ENCODE results near the gene HOXB2. TPM values are rescaled to one million over a fixed set of nuclear protein-coding genes. Genes with fewer than 3 reads are reported as not detected.

The HOXB2 gene
- total RNA-seq, 1 experiment from 2014 or later, result 34.5 TPM

DNA sequence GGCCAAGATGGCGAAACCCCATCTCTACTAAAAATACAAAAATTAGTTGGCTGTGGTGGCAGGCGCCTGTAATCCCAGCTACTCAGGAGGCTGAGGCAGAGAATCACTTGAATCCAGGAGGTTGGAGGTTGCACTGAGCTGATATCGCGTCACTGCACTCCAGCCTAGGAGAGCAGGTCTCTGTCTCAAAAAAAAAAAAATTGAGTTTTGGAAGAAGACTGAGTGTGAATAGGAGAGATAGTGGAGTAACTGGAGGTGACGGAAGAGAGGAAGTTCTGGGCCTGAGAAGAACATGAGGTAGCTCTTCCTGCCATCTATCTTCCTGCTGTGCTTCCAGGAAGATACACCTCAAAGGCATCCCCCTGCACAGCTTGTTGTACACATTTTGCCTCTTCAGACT lies 25.5 kb downstream of the HOXB2 start:
- H3K9me3 ChIP-seq (ENCODE audit: low read depth, low read length, poor library complexity, severe bottlenecking), result no peaks in the 10 kb centered on the region
- no peaks in the 10 kb centered on the region for H3K4me1 ChIP-seq (ENCODE audit: insufficient read depth, low read length, poor library complexity, severe bottlenecking)
- no peaks in the 10 kb centered on the region for H3K36me3 ChIP-seq (ENCODE audit: insufficient read depth, low read length, poor library complexity, severe bottlenecking)
- CTCF ChIA-PET, result interaction anchor here (0.6 to 0.7 kb wide), 3 partner anchors 14 to 167 kb away, joined by 3 to 4 read pairs (median 3); no protein-coding TSS in a partner anchor
- peaks cover 27% of the 10 kb centered on the region for H3K27me3 ChIP-seq (replicated peaks; ENCODE audit: insufficient read depth, low read depth, low read length, poor library complexity)
- no TSS peak for BruUV-seq (replicated peaks)
- TF ChIP-seq, protein P1, sequence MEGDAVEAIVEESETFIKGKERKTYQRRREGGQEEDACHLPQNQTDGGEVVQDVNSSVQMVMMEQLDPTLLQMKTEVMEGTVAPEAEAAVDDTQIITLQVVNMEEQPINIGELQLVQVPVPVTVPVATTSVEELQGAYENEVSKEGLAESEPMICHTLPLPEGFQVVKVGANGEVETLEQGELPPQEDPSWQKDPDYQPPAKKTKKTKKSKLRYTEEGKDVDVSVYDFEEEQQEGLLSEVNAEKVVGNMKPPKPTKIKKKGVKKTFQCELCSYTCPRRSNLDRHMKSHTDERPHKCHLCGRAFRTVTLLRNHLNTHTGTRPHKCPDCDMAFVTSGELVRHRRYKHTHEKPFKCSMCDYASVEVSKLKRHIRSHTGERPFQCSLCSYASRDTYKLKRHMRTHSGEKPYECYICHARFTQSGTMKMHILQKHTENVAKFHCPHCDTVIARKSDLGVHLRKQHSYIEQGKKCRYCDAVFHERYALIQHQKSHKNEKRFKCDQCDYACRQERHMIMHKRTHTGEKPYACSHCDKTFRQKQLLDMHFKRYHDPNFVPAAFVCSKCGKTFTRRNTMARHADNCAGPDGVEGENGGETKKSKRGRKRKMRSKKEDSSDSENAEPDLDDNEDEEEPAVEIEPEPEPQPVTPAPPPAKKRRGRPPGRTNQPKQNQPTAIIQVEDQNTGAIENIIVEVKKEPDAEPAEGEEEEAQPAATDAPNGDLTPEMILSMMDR (conservative IDR thresholded peaks at IDR 0.05; ENCODE audit: low read depth, low read length), result no peak
- no peak for TF ChIP-seq EZH2 (IDR thresholded peaks at IDR 0.05; ENCODE audit: borderline replicate concordance, low read depth, low read length, poor library complexity, severe bottlenecking)
- POLR2A ChIA-PET (ENCODE audit: low non-redundant PET), result no interaction called here
- DNase-seq (ENCODE audit: low spot score), result no peak
- H3K4me3 ChIP-seq (ENCODE audit: low read depth, low read length, poor library complexity, severe bottlenecking), result no peak overlapping the region
- no peak overlapping the region for H3K27ac ChIP-seq (ENCODE audit: low read depth, low read length, poor library complexity, severe bottlenecking)
- intact Hi-C loops (cut with micrococcal nuclease; ENCODE audit: unreplicated experiment), result no loop called here

DNA sequence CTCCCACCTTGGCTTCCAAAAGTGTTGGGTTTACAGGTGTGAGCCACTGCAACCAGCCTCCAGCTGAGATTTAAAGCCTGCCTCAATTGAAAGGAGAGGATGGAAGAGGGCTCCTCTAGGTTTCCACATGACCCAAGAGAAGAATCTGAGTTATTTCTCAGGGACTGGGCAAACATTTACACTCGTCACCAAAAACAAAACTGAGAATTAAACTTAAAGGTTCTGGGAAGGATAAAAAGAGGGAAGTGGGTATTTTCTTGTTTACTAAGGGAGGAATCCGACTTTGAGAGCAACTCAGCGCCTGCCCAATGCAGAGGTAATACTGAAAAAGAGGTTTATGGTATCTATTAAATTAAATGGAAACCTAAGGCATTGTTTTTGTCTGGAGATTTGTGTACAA lies 27.4 kb downstream of the HOXB2 start:
- no peak for TF ChIP-seq EZH2 (IDR thresholded peaks at IDR 0.05; ENCODE audit: borderline replicate concordance, low read depth, low read length, poor library complexity, severe bottlenecking)
- TF ChIP-seq, protein P1 (conservative IDR thresholded peaks at IDR 0.05; ENCODE audit: low read depth, low read length), result no peak
- DNase-seq (ENCODE audit: low spot score), result no peak
- BruUV-seq (replicated peaks), result no TSS peak
- POLR2A ChIA-PET (ENCODE audit: low non-redundant PET), result no interaction called here
- no peaks in the 10 kb centered on the region for H3K9me3 ChIP-seq (ENCODE audit: low read depth, low read length, poor library complexity, severe bottlenecking)
- H3K27me3 ChIP-seq (replicated peaks; ENCODE audit: insufficient read depth, low read depth, low read length, poor library complexity), result peaks cover 28% of the 10 kb centered on the region
- H3K4me1 ChIP-seq (ENCODE audit: insufficient read depth, low read length, poor library complexity, severe bottlenecking), result no peaks in the 10 kb centered on the region
- CTCF ChIA-PET, result no interaction called here
- no peak overlapping the region for H3K27ac ChIP-seq (ENCODE audit: low read depth, low read length, poor library complexity, severe bottlenecking)
- no peak overlapping the region for H3K4me3 ChIP-seq (ENCODE audit: low read depth, low read length, poor library complexity, severe bottlenecking)
- intact Hi-C loops (cut with micrococcal nuclease; ENCODE audit: unreplicated experiment), result no loop called here
- no peaks in the 10 kb centered on the region for H3K36me3 ChIP-seq (ENCODE audit: insufficient read depth, low read length, poor library complexity, severe bottlenecking)

DNA sequence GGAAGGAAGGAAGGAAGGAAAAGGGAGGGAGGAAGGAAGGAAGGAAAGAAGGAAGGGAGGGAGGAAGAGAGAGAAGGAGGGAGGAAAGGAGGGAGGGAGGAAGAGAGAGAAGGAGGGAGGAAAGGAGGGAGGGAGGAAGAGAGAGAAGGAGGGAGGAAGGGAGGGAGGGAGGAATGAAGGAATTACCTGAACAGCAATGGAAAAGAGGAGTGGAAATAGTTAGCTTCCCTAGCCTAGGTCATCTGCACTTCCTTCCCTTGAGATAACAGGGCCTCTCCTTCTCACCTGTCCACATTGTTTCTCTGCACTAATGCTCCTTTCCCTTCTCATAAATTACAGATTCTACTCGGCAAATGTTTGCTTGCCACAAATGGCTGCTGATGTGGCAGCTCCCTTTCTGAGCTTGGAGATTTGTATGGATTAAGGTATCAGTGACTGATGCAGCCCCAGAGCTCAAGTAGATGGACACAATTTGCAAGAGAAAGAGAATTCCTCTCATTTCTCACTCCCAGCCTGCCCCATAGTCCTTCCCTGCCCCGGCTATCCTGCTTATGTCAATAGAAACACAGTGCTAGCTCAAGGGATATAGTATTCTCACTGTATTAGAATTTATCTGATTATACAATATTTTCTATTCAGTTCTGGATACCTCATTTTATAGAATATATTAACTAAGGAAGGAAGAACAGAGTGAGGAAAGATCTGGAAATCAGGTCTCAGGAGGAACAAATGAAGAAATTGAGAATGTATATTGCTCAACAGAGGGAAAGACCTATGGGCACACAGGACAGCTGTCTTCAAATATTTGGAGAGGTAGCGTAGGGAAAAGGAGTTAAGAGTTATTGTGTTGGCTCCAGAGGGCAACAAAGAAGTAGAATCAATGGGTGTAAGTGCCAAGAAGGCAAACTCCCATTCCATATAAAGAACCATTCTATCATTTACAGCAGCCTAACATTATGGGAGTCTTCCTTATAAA lies 28.7 kb downstream of the HOXB2 start:
- no peak for TF ChIP-seq EZH2 (IDR thresholded peaks at IDR 0.05; ENCODE audit: borderline replicate concordance, low read depth, low read length, poor library complexity, severe bottlenecking)
- TF ChIP-seq, protein P1 (conservative IDR thresholded peaks at IDR 0.05; ENCODE audit: low read depth, low read length), result no peak
- peaks cover 28% of the 10 kb centered on the region for H3K27me3 ChIP-seq (replicated peaks; ENCODE audit: insufficient read depth, low read depth, low read length, poor library complexity)
- H3K27ac ChIP-seq (ENCODE audit: low read depth, low read length, poor library complexity, severe bottlenecking), result no peak overlapping the region
- CTCF ChIA-PET, result interaction anchor here (0.6 to 0.7 kb wide), 2 partner anchors 25 to 682 kb away, joined by 4 to 8 read pairs; no protein-coding TSS in a partner anchor
- POLR2A ChIA-PET (ENCODE audit: low non-redundant PET), result no interaction called here
- H3K4me1 ChIP-seq (ENCODE audit: insufficient read depth, low read length, poor library complexity, severe bottlenecking), result no peaks in the 10 kb centered on the region
- intact Hi-C loops (cut with micrococcal nuclease; ENCODE audit: unreplicated experiment), result no loop called here
- no peak overlapping the region for H3K4me3 ChIP-seq (ENCODE audit: low read depth, low read length, poor library complexity, severe bottlenecking)
- no TSS peak for BruUV-seq (replicated peaks)
- no peaks in the 10 kb centered on the region for H3K9me3 ChIP-seq (ENCODE audit: low read depth, low read length, poor library complexity, severe bottlenecking)
- no peaks in the 10 kb centered on the region for H3K36me3 ChIP-seq (ENCODE audit: insufficient read depth, low read length, poor library complexity, severe bottlenecking)
- no peak for DNase-seq (ENCODE audit: low spot score)

Data from A673 (cell line).